Ramos (cell line): Measurements from ENCODE around the gene MED13L.
"Not testable (repeated sequence)": the region's sequence is repeated elsewhere in the genome, so short reads cannot be mapped to it uniquely, and the experiment has no call there.

ENCODE experiments used
- in situ Hi-C: fragments of 300-500 bp; cut with MboI; formaldehyde crosslinking; loops from one replicate; pipeline ENCODE4 v1.14.3; 2022; ENCODE audit warnings: low sequenced_read_pairs; ENCODE audit not compliant: unreplicated experiment

MED13L gene

GRCh38 chr12:116257215-116257614 lies 20.3 kb downstream of the MED13L start:
- in situ Hi-C loops, result no loop called here

GRCh38 chr12:116249938-116250337 lies 27.6 kb downstream of the MED13L start:
- in situ Hi-C loops, result no loop called here

- in situ Hi-C loops, result no loop called here
These were observed 28.6 kb downstream of the MED13L start for GRCh38 chr12:116248930-116249329.

GRCh38 chr12:116248433-116248832 lies 29.1 kb downstream of the MED13L start:
- in situ Hi-C loops, result no loop called here

GRCh38 chr12:116247377-116247776 lies 30.1 kb downstream of the MED13L start:
- in situ Hi-C loops, result no loop called here

- in situ Hi-C loops, result no loop called here
These were observed 30.9 kb downstream of the MED13L start for GRCh38 chr12:116246490-116247179.

GRCh38 chr12:116245189-116245588 lies 32.3 kb downstream of the MED13L start:
- in situ Hi-C loops, result no loop called here

- in situ Hi-C loops, result no loop called here
These were observed 32.9 kb downstream of the MED13L start for GRCh38 chr12:116244474-116245090.

- in situ Hi-C loops, result no loop called here
These were observed 33.5 kb downstream of the MED13L start for GRCh38 chr12:116244001-116244400.

- in situ Hi-C loops, result no loop called here
These were observed 34.8 kb downstream of the MED13L start for GRCh38 chr12:116242740-116243139.

- in situ Hi-C loops, result no loop called here
These were observed 36.2 kb downstream of the MED13L start for GRCh38 chr12:116241157-116241759.

- in situ Hi-C loops, result not testable (repeated sequence)
These were observed 38.8 kb downstream of the MED13L start for GRCh38 chr12:116238570-116239119.

GRCh38 chr12:116238149-116238548 lies 39.3 kb downstream of the MED13L start:
- in situ Hi-C loops, result no loop called here

- in situ Hi-C loops, result no loop called here
These were observed 40.5 kb downstream of the MED13L start for GRCh38 chr12:116236976-116237375.

- in situ Hi-C loops, result no loop called here
These were observed 41.3 kb downstream of the MED13L start for GRCh38 chr12:116236148-116236731.

GRCh38 chr12:116234148-116234547 lies 43.3 kb downstream of the MED13L start:
- in situ Hi-C loops, result not testable (repeated sequence)

GRCh38 chr12:116233669-116234068 lies 43.8 kb downstream of the MED13L start:
- in situ Hi-C loops, result no loop called here

- in situ Hi-C loops, result no loop called here
These were observed 49.7 kb downstream of the MED13L start for GRCh38 chr12:116227811-116228210.

- in situ Hi-C loops, result no loop called here
These were observed 51.5 kb downstream of the MED13L start for GRCh38 chr12:116226026-116226425.

GRCh38 chr12:116222358-116222757 lies 55.1 kb downstream of the MED13L start:
- in situ Hi-C loops, result no loop called here

GRCh38 chr12:116220756-116221155 lies 56.7 kb downstream of the MED13L start:
- in situ Hi-C loops, result no loop called here
